Activated T-cell treated with anti-CD3 and anti-CD28 coated beads for 24 hours (primary cell): Measurements from ENCODE around the gene WWOX.

Experiments used
- DNase-seq: peaks from one replicate; pipeline ENCODE4 v3.0.0-alpha.2; 2020; ENCODE audit warnings: low read depth

WWOX gene

DNA sequence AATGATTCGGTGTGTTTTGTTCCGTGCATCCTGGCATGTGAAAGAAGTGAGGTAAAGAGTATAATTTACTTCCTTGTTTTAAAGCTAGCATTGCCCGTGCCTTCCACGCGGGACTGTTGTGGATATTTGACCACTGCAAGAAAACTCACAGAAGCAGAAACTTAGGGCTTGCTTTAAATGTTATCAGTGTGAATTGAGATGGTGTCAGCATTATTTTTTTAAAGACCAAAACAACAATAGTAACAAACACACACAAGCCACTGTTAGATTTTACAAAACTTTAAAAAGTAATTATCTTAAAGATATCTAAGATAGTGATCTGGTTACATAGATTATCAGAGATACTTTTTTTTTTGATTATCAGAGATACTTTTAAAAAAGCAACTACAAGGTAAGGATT lies 47.4 kb downstream of the WWOX start:
- DNase-seq: no peak

DNA sequence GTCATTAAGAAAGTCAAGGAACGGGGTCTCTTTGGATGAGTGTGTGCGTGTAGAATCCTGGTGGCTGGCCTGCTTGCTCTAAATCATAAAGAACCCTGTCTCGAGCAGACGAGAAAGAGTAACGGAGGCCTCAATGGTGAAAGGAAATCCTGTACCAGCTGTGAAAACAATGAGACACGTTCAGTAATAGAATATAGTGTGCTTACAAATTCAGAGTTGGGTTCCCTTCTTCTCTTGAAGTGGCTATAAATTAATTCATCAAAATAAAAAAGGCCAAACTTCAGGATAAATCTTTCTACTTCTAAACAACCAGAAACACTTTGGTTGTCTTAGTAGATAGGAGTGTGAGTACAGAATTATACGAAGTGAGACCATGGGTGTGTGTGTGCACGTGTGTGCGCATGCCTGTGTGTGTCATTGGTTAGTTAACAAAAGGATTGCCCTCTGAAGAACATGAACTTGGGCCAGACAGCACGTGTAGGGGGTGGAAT lies 48.5 kb downstream of the WWOX start:
- no peak for DNase-seq

DNA sequence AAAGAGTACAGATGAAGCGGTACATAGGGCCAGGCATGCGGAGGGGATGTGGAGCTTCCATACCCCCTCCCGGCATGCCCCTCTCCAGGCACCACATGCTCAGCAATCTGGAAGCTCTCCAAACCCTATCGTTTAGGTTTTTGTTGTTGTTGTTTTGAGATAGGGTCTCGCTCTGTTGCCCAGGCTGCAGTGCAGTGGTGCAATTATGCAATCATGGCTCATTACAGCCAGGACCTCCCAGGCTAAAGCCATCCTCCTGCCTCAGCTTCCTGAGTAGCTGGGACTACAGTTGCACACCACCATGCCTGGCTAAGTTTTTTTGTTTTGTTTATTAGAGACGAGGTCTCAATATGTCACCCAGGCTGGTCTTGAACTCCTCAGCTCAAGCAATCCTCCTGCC lies 50.8 kb downstream of the WWOX start:
- DNase-seq: no peak

DNA sequence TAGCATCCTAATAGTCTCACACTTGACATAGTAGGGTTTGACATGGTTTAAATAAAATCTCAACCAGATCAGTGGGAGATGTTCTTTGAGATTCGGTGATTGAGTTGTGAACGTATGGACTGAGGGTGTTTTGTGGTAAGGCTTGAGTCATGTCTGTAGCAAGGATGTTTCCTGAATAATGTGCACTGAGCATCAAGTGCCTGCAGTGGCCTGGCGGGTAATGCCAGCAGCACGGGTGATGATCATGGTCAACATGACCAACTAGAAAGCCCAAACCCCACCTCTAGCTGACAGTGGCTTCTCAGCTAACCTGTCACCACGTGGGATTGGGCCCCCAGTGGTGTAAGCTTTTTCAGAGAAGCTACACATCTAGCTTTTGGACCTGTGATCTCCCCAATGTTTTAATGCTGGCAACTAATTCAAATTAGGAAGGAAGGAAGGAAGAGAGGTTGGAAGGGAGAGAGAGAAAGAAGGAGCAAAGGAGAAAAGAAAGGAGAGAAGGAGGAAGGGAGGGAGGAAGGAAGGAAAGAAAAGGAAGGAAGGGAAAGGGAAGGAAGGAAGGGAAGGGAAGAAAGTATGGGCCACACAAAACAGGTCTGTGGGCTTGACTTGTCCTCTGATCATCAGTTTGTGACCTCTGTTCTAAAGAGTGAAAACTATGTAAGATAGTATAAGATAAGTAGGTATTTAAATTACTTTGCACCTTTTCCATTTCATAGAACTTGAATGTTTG lies 55.4 kb downstream of the WWOX start:
- DNase-seq: no peak

DNA sequence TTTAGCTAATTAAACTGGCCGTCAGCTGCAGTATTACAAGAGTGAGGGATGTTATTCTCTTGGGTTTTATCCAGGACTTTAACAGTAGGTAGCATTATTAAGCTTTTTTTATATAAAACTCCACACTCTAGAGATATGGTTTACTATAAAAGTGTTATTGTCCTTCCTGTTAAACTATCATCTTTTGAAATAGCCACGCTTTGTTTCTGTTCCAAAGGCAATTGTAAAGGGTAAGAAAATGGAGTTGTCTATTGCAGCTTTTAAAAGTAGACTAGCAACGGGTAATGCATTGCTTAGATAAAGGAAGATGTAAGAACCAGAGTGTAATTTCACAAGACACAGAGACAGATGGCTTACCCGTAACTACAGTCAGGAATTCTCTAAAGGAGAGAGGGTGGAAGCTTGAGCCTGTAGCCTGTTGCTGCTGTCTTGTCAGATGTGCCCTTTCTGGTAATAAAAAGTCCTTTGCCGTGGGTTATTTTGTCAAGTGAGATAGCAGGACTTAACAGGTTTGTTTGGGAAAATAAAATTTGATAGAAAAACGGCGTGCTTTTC lies 56.4 kb downstream of the WWOX start:
- no peak for DNase-seq

DNA sequence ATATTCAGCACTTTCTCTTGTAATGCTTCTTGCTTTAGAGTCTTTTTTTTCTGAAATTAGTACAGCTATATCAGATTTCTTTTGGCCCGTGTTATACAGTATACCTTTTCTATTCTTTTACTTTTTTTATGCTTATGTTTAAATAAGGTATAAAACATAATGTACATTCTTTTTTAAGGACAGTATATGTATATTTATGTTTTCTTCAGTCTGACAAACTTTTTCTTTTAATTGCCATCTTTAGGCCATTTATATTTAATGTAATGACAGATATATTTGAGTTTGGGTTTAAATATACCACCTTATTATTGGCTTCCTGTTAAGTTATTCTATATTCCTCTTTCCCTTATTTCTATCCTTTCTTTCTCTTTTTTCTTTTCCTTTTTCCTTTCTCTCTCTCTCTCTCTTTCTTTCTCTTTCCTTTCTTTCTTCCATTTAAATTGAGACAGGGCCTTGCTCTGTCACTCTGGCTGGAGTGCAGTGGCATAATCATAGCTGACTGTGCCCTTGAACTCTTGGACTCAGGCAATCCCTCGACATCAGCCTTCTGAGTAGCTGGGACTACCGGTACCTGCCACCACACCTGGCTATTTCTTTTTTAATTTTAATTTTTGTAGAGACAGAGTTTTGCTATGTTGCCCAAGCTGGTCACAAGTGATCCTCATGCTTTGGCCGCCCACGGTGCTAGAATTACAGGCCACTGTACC lies 61.7 kb downstream of the WWOX start:
- no peak for DNase-seq

DNA sequence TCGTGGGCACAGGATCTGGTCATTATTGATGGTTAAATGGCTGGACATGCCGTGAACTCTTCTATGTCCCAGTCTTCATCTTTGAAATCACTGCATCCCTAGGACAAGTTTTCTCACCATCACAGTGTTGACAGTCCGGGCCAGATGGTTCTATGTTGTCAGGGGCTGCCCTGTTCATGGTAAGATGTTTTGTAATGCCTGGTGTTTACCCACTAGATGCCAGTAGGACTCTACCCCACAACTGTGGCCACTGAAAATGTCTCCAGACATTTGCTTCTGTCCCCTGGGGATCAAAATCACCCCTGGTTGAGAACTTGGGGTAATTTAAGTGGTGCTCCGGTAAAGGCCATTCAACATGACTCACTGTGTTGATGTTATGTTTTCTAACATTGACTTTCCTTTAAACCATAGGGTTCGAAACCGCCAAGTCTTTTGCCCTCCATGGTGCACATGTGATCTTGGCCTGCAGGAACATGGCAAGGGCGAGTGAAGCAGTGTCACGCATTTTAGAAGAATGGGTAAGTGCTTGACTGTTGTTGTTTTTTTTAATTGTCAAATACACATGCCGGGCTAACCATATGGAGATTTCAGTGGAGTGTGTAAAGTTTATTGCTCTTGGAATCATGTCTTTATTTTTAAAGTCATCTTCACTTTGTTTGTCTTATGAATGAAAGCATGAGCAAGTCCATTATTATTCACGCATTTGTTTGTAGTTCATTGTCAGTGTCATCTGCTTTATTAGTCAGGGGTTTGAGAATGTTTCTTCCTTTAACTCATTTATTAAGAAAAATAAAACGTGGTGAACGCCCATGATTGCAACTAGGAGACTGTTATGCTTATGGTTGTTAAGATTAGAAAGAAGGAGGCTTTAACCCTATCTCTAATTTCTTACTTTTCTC lies 64.6 kb downstream of the WWOX start:
- no peak for DNase-seq

DNA sequence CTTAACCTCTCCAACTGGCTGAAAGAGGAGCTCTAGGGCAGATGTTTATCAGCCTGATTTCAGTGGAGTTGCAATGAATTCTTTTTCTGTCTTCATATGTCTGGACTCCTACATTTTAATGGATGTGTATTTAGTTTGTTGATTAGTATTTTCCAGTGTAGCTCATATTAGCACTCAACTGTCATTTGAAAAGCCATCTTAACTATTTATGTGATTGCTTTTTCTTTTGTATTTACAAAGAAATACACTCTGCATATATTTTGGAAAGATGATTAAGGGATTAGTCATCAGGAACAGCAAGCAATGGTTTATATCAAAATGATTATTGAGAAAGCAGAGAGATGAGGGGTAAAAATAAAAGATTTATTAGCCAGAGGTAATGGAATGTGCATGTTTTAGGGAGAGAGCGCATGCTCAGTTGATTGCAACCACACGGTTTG lies 71.1 kb downstream of the WWOX start:
- DNase-seq: no peak

DNA sequence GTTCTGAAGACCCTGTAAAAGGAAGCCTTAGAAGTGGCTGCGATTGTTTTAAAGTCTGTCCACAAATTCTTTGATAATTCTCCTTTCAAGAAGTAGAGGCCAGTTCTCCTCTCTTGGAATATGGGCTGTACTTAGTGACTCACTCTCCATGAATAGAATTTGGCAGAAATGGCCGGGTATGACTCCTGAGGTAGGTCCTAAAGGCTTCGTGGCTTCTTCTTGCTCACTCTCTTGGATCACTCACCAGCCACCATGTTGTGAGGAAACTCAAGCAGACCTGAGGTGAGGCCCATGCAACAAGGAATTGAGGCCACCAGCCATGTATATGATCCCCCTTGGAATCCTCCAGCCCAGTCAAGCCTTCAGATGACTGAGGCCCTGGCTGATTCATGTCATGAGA lies 75.8 kb downstream of the WWOX start:
- no peak for DNase-seq

DNA sequence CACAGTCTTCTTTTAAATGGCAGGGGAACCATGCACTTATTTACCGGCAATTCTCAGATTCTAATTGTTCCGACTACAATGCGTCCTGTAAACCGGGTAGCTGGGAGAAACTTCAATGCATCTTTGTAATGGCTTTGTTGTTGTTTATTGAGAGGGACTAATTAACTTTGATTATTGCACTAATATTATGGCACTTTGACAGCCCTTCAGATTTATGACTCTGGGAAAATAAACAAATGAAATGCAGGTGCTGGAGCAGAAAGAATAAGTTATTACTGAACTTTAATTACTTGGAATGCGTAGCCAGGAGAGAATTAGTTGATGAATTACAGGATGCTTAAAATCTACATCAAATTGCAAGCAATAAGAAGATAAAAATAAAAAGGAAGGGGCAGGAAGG lies 77.0 kb downstream of the WWOX start:
- no peak for DNase-seq

DNA sequence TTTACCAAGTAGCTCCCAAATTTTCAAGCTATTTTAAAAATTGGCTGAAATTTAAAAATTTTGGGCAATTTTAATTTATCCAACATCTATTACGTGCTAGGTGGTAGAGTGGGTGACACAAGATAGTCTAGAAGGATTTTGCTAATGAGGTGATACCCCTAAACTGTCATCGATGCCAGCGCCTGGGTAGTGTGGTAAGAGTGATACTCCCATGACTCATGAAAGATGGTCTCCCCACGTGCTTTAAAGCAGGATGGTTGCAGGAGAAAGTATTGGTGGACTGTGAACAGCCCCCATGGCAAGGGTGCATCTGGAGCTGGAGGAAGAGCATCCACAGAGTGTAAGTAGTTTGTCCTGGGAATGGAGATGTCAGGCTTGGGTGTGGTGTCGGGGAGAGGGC lies 77.8 kb downstream of the WWOX start:
- DNase-seq: no peak

DNA sequence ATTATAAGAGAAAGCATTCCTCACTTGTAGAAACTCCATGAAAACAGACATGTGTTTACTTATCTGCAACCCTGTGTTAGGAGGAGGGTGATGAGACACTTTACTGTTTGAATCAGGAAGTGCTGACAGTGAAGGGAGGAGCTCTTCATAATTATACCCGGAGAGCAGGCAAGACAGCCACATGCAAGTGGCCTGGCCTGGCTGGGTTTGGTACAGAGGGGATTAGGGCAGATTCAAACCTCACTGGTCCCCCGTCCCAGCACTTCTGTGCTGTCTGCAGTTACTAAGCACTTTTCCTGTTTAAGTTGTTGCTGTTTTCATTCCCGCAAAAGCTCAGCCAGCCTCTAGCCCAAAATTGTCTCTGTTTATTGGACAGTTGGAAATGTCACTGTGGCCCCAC lies 78.5 kb downstream of the WWOX start:
- no peak for DNase-seq

DNA sequence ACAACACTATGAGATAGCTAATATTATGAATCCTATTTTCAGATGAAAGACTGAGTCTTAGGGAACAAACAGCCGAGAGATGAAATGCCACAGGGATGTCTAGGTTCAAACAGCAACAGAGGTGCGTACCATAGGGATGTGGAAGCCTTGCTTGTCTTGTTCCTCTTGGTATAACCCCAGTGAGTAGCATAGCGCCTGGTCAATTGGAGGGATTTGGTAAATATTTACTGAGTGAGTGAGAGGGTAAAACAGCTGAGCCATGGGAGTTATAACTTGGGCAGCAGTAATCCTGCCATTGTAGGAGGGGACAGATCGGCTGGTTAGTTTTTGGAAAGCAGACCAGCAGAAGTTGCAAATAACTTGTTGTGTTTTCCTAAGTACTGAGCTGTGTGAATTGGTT lies 80.2 kb downstream of the WWOX start:
- no peak for DNase-seq

DNA sequence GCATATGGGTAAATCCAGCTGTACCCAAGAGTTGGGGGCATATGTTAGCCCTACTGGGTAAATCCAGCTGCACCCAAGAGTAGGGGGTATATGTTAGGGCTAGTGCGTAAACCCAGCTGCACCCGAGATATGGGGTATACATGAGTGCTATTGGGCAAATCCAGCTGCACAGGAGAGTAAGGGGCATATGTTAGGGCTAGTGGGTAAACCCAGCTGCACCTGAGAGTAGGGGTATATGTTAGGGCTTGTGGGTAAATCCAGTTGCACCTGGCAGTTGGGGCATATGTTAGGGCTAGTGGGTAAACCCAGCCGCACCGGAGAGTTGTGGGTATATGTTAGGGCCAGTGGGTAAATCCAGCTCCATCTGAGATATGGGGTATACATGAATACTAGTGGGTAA lies 80.9 kb downstream of the WWOX start:
- DNase-seq: no peak

DNA sequence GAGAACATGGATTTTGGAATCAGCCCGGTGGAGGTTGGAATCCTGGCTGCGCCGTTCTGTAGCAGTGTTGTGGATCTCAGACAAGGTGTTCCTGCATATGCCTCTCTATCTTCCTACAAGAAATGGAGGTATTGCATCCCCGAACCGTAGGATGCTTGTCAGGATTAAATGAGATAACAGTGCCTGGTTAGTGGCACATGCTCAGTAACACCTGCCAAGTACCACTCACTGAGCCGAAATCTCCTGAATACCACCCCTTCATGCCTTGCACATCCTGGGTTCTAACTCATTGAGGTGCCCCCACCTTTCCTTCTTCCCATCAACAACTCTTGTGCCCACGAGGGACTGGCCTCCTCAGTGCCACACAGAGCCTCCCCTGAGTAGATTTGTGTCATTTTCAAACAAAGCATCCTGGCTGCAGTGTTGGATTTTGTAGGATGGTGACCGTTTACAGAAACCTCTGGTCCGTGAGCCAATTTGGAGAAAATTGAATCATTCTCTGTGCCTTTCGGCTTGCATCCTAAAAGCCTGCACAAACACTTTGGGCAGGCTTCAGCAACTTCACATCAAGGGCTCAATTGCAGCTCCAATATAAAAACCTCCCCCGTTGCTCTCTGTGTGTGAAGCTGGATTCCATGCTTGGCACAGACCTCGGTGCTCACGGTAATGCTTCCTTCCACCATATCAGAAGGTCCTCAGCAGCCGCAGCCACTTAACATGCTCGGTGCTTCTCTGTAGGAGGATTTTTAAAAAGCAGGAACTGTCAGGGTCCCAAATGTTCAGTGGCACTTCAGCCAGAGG lies 84.2 kb downstream of the WWOX start:
- DNase-seq: no peak

DNA sequence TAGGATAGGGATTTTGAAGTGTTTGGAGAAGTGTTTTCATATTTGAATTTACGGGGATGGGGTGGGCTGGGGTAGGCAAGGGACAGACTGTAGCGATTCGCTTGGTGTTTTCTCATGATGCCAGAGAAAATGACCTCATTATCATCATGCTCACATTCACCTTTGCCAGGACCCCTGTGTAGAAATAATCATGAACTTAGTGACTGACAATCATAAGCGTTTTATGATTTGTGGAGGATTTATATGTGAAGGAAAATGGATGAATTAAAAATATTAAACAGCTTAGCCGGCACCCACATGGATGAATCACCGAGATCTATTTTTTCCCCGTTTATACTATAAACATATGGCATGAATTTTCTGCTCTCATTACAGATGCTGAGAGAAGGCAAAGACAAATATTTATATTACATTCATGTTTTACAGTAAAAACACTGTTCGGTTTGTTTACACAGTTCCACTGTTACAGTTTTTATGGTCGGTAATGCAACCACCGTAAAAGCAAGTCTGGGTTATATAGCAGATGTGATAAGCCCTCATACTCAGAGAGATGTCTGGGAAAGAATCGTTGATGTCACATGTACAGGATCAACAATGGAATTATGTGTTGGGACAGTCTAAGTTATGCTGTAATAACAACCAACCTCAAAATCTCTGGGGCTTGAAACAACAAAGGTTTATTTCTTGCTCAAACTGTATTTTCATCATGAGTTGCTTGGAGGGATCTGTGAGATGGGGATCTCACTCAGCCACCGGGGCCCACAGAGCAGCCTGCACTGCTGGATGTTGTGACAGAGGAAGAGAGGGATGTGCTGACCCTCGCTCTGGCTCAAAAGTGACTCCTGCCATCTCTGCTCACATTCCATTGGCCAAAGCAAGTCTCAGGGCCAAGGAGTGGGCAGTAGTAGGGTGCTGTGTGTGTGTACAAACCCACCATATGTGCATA lies 85.1 kb downstream of the WWOX start:
- DNase-seq: no peak

DNA sequence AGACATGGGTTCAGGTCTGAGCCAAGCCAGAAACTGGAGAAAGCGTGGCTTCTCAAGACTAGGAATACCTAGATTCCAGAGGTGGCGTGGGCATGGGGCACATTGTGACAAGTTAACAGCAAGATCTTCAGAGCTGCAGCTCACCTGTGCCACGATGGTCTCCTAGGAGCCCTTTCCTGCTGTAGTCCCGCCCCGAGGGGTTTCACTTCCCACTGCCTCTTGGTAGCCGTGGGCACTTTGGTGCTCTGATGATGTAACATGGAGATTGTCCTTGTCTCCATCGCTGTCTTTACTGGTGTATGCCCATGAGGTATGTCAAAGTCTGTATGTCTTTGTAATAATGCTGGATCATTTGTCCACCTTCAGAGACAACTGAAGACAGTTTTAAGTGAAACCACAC lies 89.7 kb downstream of the WWOX start:
- DNase-seq: no peak

DNA sequence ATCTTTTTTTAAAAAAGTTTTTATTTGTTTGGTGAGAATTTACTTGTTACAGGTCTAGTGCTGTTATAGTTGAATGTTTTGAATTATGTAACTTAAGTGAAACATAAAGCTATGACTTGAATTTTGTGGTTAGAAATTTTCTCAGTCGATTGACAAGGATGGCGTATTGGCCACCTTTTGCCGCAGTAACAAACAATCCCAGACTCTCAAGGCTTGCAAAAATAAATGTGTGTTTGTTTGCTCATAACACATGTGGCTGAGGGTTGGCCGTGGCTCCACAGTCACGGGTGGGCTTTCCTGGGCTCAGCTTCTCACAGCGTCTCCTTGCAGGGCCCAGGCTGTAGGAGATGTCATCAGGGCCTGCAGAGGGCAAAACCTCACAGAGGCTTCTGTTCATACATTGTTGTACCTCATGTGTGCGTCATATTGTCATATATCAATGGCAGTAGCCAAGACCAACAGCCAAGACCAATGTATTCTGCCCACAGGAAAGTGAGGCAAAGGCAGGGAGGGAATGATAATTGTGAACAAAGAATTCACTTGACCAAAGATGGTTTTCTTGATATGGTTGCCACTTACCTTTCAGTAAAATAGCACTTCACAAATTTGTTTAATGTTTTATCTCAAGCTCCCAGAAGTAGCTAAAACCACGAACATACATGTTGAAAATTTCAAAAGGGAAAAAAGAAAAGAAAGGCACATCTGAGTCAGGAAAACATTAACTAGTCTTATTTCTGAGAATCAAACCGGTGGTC lies 93.5 kb downstream of the WWOX start:
- DNase-seq: no peak

DNA sequence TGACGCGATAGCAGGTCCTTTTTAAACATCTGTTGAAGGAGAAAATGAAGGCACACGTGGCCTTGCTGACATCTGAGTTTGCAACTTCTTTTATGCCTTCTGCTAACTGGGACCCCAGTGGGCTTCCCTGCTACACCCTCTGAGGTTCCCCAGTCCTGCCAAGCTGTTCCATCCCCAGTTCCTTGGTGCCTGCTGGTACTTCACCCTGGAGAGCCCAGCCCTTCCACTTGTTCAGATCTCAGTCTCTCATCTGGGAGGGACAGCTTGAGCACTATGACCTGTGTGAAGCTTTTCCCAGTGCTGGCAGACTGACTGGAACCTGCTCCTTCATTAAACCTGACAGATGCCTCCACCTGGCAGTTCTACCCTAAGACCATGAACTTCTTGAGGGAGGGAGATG lies 95.5 kb downstream of the WWOX start:
- no peak for DNase-seq

DNA sequence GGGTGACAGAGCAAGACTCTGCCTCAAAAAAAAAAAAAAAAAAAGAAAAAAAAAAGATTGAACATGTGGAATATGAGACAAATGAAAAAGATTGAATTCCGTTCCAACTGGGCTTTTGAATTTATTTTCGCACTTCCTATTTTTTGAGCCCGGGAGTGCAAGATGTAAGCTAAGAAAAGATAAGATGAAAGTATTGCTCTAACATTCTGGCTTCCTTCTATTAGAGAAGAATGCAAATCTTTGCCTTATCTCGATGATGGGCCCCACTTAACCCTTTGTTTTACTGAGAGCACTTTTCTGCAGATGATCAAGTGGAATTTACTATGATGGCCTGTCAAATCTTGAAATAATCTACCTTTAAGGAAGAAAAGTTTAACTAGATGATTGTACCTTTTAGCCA lies 96.3 kb downstream of the WWOX start:
- no peak for DNase-seq
